Tibial nerve (tissue), 4 donors: ENCODE measurements around the gene LSM7.

Experiments
- CTCF ChIP-seq, 5 experiments: fragments of 200-600 bp in 3 of 5; fragments of 450-650 bp in 2 of 5; sonication (generic) in 3 of 5; IDR thresholded peaks; one replicate each; pipeline ENCODE4 v1.5.1; 2016 to 2019; ENCODE audit warnings: antibody characterized with exemption in 5 of 5, mild to moderate bottlenecking in 3 of 5, moderate library complexity in 2 of 5
- EP300 ChIP-seq, 2 donors: sonication (generic); formaldehyde crosslinking; IDR thresholded peaks; one replicate each; pipeline ENCODE4 v1.6.1; 2017; ENCODE audit warnings: antibody characterized with exemption in 2 of 2, mild to moderate bottlenecking in 1 of 2
- POLR2A ChIP-seq, 2 donors: fragments of 450-650 bp; IDR thresholded peaks; one replicate each; pipeline ENCODE4 v1.6.1; 2017; ENCODE audit warnings: antibody characterized with exemption in 2 of 2, mild to moderate bottlenecking in 2 of 2, moderate library complexity in 2 of 2

- TF ChIP-seq CTCF (IDR thresholded peaks at IDR 0.05) (no peak), EP300 (IDR thresholded peaks at IDR 0.05) (no peak), POLR2A (IDR thresholded peaks at IDR 0.05) (no peak)
These were observed 37.0 kb upstream of the LSM7 start for GRCh38 chr19:2365201-2365970.
